T-helper 2 cell (primary cell): ENCODE data around the gene RDH11.
"Not testable (repeated sequence)": the region's sequence is repeated elsewhere in the genome, so short reads cannot be mapped to it uniquely, and the experiment has no call there.

Experiments
- DNase-seq, 5 experiments: peaks; one replicate each; pipeline versions ENCODE4 v3.0.0 to v3.0.0-alpha.2; 2012 to 2022
- total RNA-seq, 2 donors: gene quantifications; one replicate each; lab custom pipeline; 2026; lab: John Stamatoyannopoulos, UW

RDH11 gene
- 29.3 to 43.8 reads per million in 2 donors for total RNA-seq

- peak; percentile 59 to 93 (median 77) for DNase-seq
These were observed at the start of gene RDH11 for GRCh38 chr14:67695394-67695949. RDH11 (minus strand) TSS chr14:67695764; CDS start chr14:67695703, 61 bp downstream.

GRCh38 chr14:67744046-67744445 lies 48.5 kb upstream of the RDH11 start:
- no peak for DNase-seq

- DNase-seq, result peak in 1 of 5 experiments; percentile 43
These were observed 43.4 kb upstream of the RDH11 start for GRCh38 chr14:67738740-67739504.

GRCh38 chr14:67736771-67737170 lies 41.2 kb upstream of the RDH11 start:
- DNase-seq, result no peak

GRCh38 chr14:67735336-67736147 lies 40.0 kb upstream of the RDH11 start:
- DNase-seq, result no peak

GRCh38 chr14:67734675-67735074 lies 39.1 kb upstream of the RDH11 start:
- DNase-seq, result no peak

GRCh38 chr14:67733616-67734015 lies 38.1 kb upstream of the RDH11 start:
- no peak for DNase-seq

- no peak for DNase-seq
These were observed 33.7 kb upstream of the RDH11 start for GRCh38 chr14:67729072-67729885.

GRCh38 chr14:67728258-67728657 lies 32.7 kb upstream of the RDH11 start:
- DNase-seq, result no peak

- DNase-seq, result no peak
These were observed 31.8 kb upstream of the RDH11 start for GRCh38 chr14:67727361-67727760.

- no peak for DNase-seq
These were observed 29.6 kb upstream of the RDH11 start for GRCh38 chr14:67725171-67725570.

GRCh38 chr14:67722293-67722692 lies 26.7 kb upstream of the RDH11 start:
- DNase-seq, result no peak

GRCh38 chr14:67721875-67722274 lies 26.3 kb upstream of the RDH11 start:
- DNase-seq, result no peak

GRCh38 chr14:67719866-67720265 lies 24.3 kb upstream of the RDH11 start:
- DNase-seq, result no peak

- not testable (repeated sequence) for DNase-seq
These were observed 23.8 kb upstream of the RDH11 start for GRCh38 chr14:67719385-67719784.

- DNase-seq, result no peak
These were observed 22.7 kb upstream of the RDH11 start for GRCh38 chr14:67718265-67718664.

GRCh38 chr14:67717048-67717447 lies 21.5 kb upstream of the RDH11 start:
- no peak for DNase-seq

- DNase-seq, result peak in 1 of 5 experiments; percentile 21
These were observed 14.6 kb upstream of the RDH11 start for GRCh38 chr14:67710209-67710608.

- DNase-seq, result not testable (repeated sequence)
These were observed 14.2 kb upstream of the RDH11 start for GRCh38 chr14:67709796-67710195.

- not testable (repeated sequence) for DNase-seq
These were observed 13.8 kb upstream of the RDH11 start for GRCh38 chr14:67709346-67709745.

GRCh38 chr14:67705211-67705610 lies 9.6 kb upstream of the RDH11 start:
- DNase-seq, result no peak

GRCh38 chr14:67704484-67705089 lies 9.0 kb upstream of the RDH11 start:
- peak in 2 of 5 experiments; percentile 6 to 76 for DNase-seq
